Pancreas (tissue), 10 donors: ENCODE measurements around the gene AP2B1. TPM values are rescaled to one million over a fixed set of nuclear protein-coding genes. Genes with fewer than 3 reads are reported as not detected.
A peak's percentile ranks its signal among the peaks of the same experiment; 100 is the strongest.

Experiments
- ATAC-seq, 4 donors: fragments of 200-7000 bp; cut with Tn5 transposase; one replicate each; pipeline versions ENCODE4 v1.8.0 to v1.9.1; 2020; ENCODE audit warnings: mild to moderate bottlenecking in 4 of 4, moderate library complexity in 4 of 4
- DNase-seq, 6 donors: peaks; one replicate each; pipeline ENCODE4 v3.0.0-alpha.2; 2020
- FAIRE-seq: peaks from 2 replicates; lab custom pipeline; 2012; peaks lifted over from hg19 to GRCh38; lab: Jason Lieb, UNC
- H3K27ac ChIP-seq, 4 donors: fragments of 200-600 bp; sonication (generic); 1 replicate in 3 of 4; 2 replicates in 1 of 4; pipeline versions ENCODE4 v1.5.0 to v1.8.0; 2020
- H3K27me3 ChIP-seq, 4 donors: fragments of 200-600 bp; one replicate each; pipeline ENCODE4 v1.8.0; 2021
- H3K36me3 ChIP-seq, 3 donors: fragments of 200-600 bp; sonication (generic) in 1 of 3; one replicate each; pipeline versions ENCODE4 v1.5.0 to v1.8.0; 2020 to 2021
- H3K4me1 ChIP-seq, 3 donors: fragments of 200-600 bp; one replicate each; pipeline ENCODE4 v1.8.0; 2021
- H3K4me3 ChIP-seq, 4 donors: fragments of 200-600 bp; sonication (generic) in 2 of 4; one replicate each; pipeline versions ENCODE4 v1.5.0 to v1.8.0; 2020 to 2021
- H3K9me3 ChIP-seq, 4 donors: fragments of 200-600 bp; one replicate each; pipeline ENCODE4 v1.8.0; 2021
- WGBS, 2 donors: extraction: QIAGEN DNeasy Blood & Tissue Kit; methylation state at CpG; one replicate each; pipeline ENCODE4 v1.1.7; 2013; 5-methylcytosine and 5-hydroxymethylcytosine counted together
- intact Hi-C, 3 donors: fragments of 100-400 bp; cut with DNase I; formaldehyde crosslinking; loops; one replicate each; pipeline versions ENCODE4 v1.11.1 to v1.14.2; 2022
- polyA plus RNA-seq, 2 donors: library from polyadenylated mRNA; stranded (reverse); fragments of 200-250 nt; gene quantifications; one replicate each; pipeline ENCODE4 v1.2.3, GENCODE V29; 2013
- total RNA-seq, 6 donors: library from RNA; stranded (reverse); fragmentation: NEBNext Ultra II Directional in 4 of 6; extraction: Animal tissue kit (Norgen Biotek cat#: 25700) in 4 of 6; gene quantifications; one replicate each; pipeline versions ENCODE4 v1.2.1 to v1.2.4, GENCODE V29; 2021 to 2023
- TF ChIP-seq, protein P1 (sequence below), 4 donors: fragments of 200-600 bp; sonication (generic) in 3 of 4; IDR thresholded peaks; one replicate each; pipeline versions ENCODE4 v1.5.0 to v1.8.0; 2021; ENCODE audit warnings: antibody characterized with exemption in 4 of 4
- donor health status: healthy with polysubstance abuse.
- donor health status: DM: no; HTN: no; CAD: no; lungs with moderate emphysema.
- donor health status: DM: no; HTN: no; CAD: no.
- donor health status: control.
- donor health status: control.
- donor health status: Bipolar disorder and iron deficiency.
- donor health status: DM: yes; HTN: yes; CAD: no.
- donor health status: DM: no; HTN: no; CAD: no.
- donor health status: DM: no; HTN: no; CAD: no.
- donor health status: DM: yes; HTN: yes; CAD: no.

Gene AP2B1
- total and polyA plus RNA-seq, 8 donors: 21.2 to 83.2 (median 47.3) TPM

DNA sequence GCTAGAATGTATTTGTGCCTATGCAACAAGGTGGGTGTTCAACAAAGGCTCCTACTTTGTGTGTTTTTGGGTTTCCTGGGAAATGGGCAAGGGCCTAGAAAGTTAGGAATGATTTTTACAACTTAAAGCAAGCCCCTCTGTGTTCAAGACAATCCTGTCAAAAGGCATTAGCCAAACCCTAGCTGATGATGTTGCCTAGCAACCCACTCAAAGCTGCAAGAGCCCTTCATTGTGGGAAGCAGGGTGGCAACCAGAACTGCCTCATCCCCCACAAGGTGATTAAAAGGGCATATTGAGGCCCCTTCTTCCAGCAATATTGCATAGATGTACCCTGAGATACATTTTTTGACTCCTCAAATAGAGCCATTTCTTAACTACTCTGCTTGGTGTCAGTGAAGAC lies 128.3 kb downstream of the AP2B1 start:
- Histone ChIP-seq H3K27ac (no peak overlapping the region), H3K36me3 (no peaks in the 10 kb centered on the region), H3K4me3 (no peak overlapping the region), H3K27me3 (no peaks in the 10 kb centered on the region), H3K9me3 (no peaks in the 10 kb centered on the region), H3K4me1 (peaks cover 0 to 18% (median 8%) of the 10 kb centered on the region in 3 donors)
- DNase-seq (no peak), ATAC-seq (no peak), FAIRE-seq (no peak)
- intact Hi-C loops: no loop called here
- TF ChIP-seq, protein P1, sequence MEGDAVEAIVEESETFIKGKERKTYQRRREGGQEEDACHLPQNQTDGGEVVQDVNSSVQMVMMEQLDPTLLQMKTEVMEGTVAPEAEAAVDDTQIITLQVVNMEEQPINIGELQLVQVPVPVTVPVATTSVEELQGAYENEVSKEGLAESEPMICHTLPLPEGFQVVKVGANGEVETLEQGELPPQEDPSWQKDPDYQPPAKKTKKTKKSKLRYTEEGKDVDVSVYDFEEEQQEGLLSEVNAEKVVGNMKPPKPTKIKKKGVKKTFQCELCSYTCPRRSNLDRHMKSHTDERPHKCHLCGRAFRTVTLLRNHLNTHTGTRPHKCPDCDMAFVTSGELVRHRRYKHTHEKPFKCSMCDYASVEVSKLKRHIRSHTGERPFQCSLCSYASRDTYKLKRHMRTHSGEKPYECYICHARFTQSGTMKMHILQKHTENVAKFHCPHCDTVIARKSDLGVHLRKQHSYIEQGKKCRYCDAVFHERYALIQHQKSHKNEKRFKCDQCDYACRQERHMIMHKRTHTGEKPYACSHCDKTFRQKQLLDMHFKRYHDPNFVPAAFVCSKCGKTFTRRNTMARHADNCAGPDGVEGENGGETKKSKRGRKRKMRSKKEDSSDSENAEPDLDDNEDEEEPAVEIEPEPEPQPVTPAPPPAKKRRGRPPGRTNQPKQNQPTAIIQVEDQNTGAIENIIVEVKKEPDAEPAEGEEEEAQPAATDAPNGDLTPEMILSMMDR (IDR thresholded peaks at IDR 0.05): no peak

DNA sequence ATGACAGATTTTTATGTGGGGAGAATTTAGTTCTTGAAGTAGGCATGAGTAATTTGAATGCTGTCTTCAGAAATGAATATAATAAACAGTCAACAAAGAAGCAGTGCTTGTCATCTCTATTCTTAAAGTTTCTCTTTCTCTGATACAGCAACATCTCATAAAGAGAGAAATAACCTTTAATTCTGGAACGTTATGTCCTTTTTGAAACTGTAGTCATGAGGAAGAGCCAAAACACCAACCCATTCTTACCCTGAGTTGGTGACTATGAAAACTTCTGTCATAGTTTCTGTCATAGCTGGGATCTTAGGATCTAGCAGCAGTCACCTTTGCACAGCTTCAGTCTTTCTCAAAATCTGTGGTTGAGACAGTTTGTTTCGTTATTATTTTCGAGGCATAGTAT lies 129.1 kb downstream of the AP2B1 start:
- 85 to 94% methylated on average over 3 of the region's 3 CpGs for WGBS, 2 donors
- ATAC-seq: no peak
- TF ChIP-seq, protein P1 (IDR thresholded peaks at IDR 0.05): no peak

DNA sequence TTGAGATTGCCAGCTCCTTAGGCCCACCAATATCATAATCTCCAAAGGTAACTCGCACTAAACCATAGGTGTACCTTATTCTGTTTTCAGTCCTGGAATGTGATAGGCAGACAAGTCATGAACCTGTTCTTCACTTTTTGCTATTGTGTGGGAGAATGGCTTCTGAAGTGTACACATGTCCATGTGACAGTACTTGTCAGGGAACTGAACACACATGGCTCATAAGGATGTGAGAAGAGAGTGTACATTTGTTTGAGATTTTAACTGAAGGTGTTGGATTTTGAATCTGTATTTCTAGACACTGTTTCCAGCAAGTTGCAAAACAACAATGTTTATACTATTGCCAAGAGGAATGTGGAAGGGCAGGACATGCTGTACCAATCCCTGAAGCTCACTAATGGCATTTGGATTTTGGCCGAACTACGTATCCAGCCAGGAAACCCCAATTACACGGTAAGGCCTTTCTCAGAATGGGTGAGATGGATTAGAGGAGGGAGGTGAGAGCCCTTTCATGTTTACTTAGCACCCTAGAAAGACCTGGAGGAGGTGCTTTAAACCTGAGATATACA lies 129.9 kb downstream of the AP2B1 start:
- peak; percentile 54 to 83 (median 73) for ATAC-seq
- Histone ChIP-seq H3K4me3 (no peak overlapping the region), H3K9me3 (no peaks in the 10 kb centered on the region), H3K27me3 (no peaks in the 10 kb centered on the region), H3K4me1 (peaks cover 0 to 18% (median 8%) of the 10 kb centered on the region in 3 donors), H3K27ac (peak overlapping the region in 3 of 4 donors; percentile 42 to 60 (median 48)), H3K36me3 (no peaks in the 10 kb centered on the region)
- no peak for FAIRE-seq
- WGBS, 2 donors: 53 to 58% methylated on average over 4 of the region's 4 CpGs
- DNase-seq: peak in 1 of 6 donors; percentile 40
- intact Hi-C loops: no loop called here
- TF ChIP-seq, protein P1 (IDR thresholded peaks at IDR 0.05): no peak

More for the DNA sequence above, 129.1 kb downstream of the AP2B1 start:
- H3K36me3 ChIP-seq: no peaks in the 10 kb centered on the region
- no peaks in the 10 kb centered on the region for H3K9me3 ChIP-seq
- DNase-seq: no peak
- no peak for FAIRE-seq
- H3K4me3 ChIP-seq: no peak overlapping the region
- intact Hi-C loops: no loop called here
- no peaks in the 10 kb centered on the region for H3K27me3 ChIP-seq
- peaks cover 0 to 18% (median 8%) of the 10 kb centered on the region in 3 donors for H3K4me1 ChIP-seq
- H3K27ac ChIP-seq: peak overlapping the region in 2 of 4 donors; percentile 48 to 60

DNA sequence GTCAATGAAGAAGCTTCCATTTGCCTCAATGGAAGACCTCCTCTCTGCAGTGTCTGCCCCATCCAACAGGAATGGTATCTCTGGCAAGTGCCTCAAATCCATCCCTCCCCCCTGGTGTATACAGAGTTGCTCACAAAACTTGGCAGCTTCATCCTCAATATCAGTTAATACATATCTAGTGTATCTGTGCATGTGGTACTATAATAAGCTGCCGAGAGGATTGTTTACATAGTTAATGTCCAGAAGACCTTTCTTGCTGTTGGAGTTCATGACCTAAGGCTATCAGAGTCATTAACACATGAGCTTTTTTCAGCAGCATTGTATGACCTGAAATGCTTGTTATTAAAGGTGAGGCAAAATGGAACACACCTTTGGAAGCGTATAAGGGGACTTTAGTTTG lies 130.4 kb downstream of the AP2B1 start:
- intact Hi-C loops: no loop called here
- FAIRE-seq: no peak
- peak; percentile 8 to 68 (median 62) for ATAC-seq

DNA sequence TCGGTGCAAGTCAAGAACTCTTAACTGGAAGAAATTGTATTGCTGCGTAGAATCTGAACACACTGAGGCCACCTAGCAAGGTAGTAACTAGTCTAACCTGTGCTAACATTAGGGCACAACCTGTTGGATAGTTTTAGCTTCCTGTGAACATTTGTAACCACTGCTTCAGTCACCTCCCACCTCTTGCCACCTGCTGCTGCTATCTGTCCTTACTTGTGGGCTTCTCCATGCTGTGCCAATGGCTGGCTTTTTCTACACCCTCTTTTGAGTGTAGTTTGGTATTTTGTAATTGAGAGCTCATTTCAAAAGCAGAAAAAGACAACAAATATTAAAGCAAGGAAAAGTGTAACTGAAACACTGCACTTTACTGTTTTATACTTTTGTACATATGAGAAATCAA lies 136.6 kb downstream of the AP2B1 start:
- FAIRE-seq: no peak
- H3K4me1 ChIP-seq: peaks cover 0 to 9% (median 0%) of the 10 kb centered on the region in 3 donors
- intact Hi-C loops: no loop called here

More for the DNA sequence above, 130.4 kb downstream of the AP2B1 start:
- Histone ChIP-seq H3K4me1 (peaks cover 0 to 17% (median 6%) of the 10 kb centered on the region in 3 donors), H3K36me3 (no peaks in the 10 kb centered on the region), H3K9me3 (no peaks in the 10 kb centered on the region), H3K4me3 (no peak overlapping the region), H3K27ac (peak overlapping the region in 2 of 4 donors; percentile 48 to 60), H3K27me3 (no peaks in the 10 kb centered on the region)
- DNase-seq: no peak
- TF ChIP-seq, protein P1 (IDR thresholded peaks at IDR 0.05): no peak
- WGBS, 2 donors: 30 to 42% methylated on average over 2 of the region's 2 CpGs

More for the DNA sequence above, 136.6 kb downstream of the AP2B1 start:
- no peaks in the 10 kb centered on the region for H3K27me3 ChIP-seq
- ATAC-seq: no peak
- peaks cover 0 to 14% (median 0%) of the 10 kb centered on the region in 3 donors for H3K36me3 ChIP-seq
- WGBS, 2 donors: 96 to 98% methylated on average over 2 of the region's 2 CpGs
- H3K27ac ChIP-seq: no peak overlapping the region
- no peak overlapping the region for H3K4me3 ChIP-seq
- H3K9me3 ChIP-seq: no peaks in the 10 kb centered on the region
- DNase-seq: no peak
- TF ChIP-seq, protein P1 (IDR thresholded peaks at IDR 0.05): no peak
